Adrenal gland (tissue), 12 donors: ENCODE measurements around the gene TPX2. TPM values are rescaled to one million over a fixed set of nuclear protein-coding genes. Genes with fewer than 3 reads are reported as not detected.

Experiments
- DNase-seq, 7 donors: peaks; one replicate each; pipeline ENCODE4 v3.0.0-alpha.2; 2019 to 2020
- H3K27ac ChIP-seq, 5 donors: fragments of 200-600 bp; sonication (generic) in 4 of 5; 1 replicate in 3 of 5; 2 replicates in 2 of 5; pipeline versions ENCODE4 v1.5.1 to v1.8.0; 2016 to 2020; ENCODE audit warnings: mild to moderate bottlenecking in 1 of 5
- H3K27me3 ChIP-seq: fragments of 200-600 bp; 2 replicates; pipeline ENCODE4 v1.8.0; 2021
- H3K36me3 ChIP-seq, 2 donors: fragments of 200-600 bp; replicated peaks in 1 of 2; 1 replicate in 1 of 2; 2 replicates in 1 of 2; pipeline versions ENCODE4 v1.5.1 to v1.8.0; 2018 to 2022
- H3K4me1 ChIP-seq, 2 donors: fragments of 200-600 bp; replicated peaks in 1 of 2; 1 replicate in 1 of 2; 2 replicates in 1 of 2; pipeline versions ENCODE4 v1.5.1 to v1.8.0; 2018 to 2021
- H3K4me3 ChIP-seq, 4 donors: fragments of 200-600 bp; sonication (generic) in 3 of 4; one replicate each; pipeline ENCODE4 v1.5.1; 2016 to 2018
- H3K9me3 ChIP-seq, 3 donors: fragments of 200-600 bp; sonication (generic) in 1 of 3; replicated peaks in 1 of 3; 1 replicate in 2 of 3; 2 replicates in 1 of 3; pipeline versions ENCODE4 v1.5.1 to v1.8.0; 2016 to 2021
- CTCF ChIP-seq, 6 experiments: fragments of 450-650 bp in 4 of 6; fragments of 200-600 bp in 2 of 6; sonication (generic) in 1 of 6; IDR thresholded peaks; 1 replicate in 5 of 6; 2 replicates in 1 of 6; pipeline versions ENCODE4 v1.5.1 to v1.8.0; 2016 to 2021; ENCODE audit warnings: antibody characterized with exemption in 6 of 6, mild to moderate bottlenecking in 2 of 6, moderate library complexity in 1 of 6
- POLR2A ChIP-seq, 2 donors: fragments of 450-650 bp; IDR thresholded peaks; one replicate each; pipeline ENCODE4 v1.6.1; 2017; ENCODE audit warnings: antibody characterized with exemption in 2 of 2, mild to moderate bottlenecking in 2 of 2, moderate library complexity in 1 of 2
- WGBS, 4 donors: extraction: QIAGEN DNeasy Blood & Tissue Kit in 2 of 4; methylation state at CpG; one replicate each; pipeline versions ENCODE4 v1.1.5 to v1.1.7; 2013 to 2017; 5-methylcytosine and 5-hydroxymethylcytosine counted together
- intact Hi-C, 2 donors: fragments of 100-400 bp; cut with DNase I; formaldehyde crosslinking; loops; one replicate each; pipeline versions ENCODE4 v1.14.1 to v1.15.0; 2022 to 2023
- polyA plus RNA-seq, 3 donors: library from polyadenylated mRNA; stranded (reverse); fragments of 200-250 nt in 2 of 3; fragments of 350-450 nt in 1 of 3; fragmentation: Illumina TruSeq in 1 of 3; extraction: RNeasy Lipid Tissue Mini Kit (QIAGEN cat#74804) in 1 of 3; gene quantifications; one replicate each; pipeline ENCODE4 v1.2.3, GENCODE V29; 2013 to 2014
- total RNA-seq, 9 donors: library from RNA; depleted of rRNA in 4 of 9; stranded (reverse); fragments of >200 nt in 4 of 9; fragments of 120-200 nt in 1 of 9; fragmentation: NEBNext Ultra II Directional in 1 of 9; extraction: Animal tissue kit (Norgen Biotek cat#: 25700) in 1 of 9; gene quantifications; one replicate each; pipeline versions ENCODE4 v1.1.0 to v1.2.4, GENCODE V29; 2013 to 2023
- donor health status: healthy with polysubstance abuse.
- donor health status: Bipolar disorder and iron deficiency.
- donor health status: DM: yes; HTN: yes; CAD: no.
- donor health status: DM: no; HTN: no; CAD: no.
- donor health status: DM: no; HTN: no; CAD: no.
- donor health status: DM: yes; HTN: yes; CAD: no.

The TPX2 gene
- total and polyA plus RNA-seq, 12 donors, result 0.40 to 22.6 (median 2.5) TPM

GRCh38 chr20:31780839-31781238, 41.7 kb downstream of the TPX2 start:
- H3K4me1 ChIP-seq, result no peaks in the 10 kb centered on the region
- intact Hi-C loops, result no loop called here
- no peaks in the 10 kb centered on the region for H3K36me3 ChIP-seq

GRCh38 chr20:31781945-31782344, 42.9 kb downstream of the TPX2 start:
- H3K9me3 ChIP-seq, result no peaks in the 10 kb centered on the region
- no peaks in the 10 kb centered on the region for H3K27me3 ChIP-seq
- intact Hi-C loops, result no loop called here
- H3K36me3 ChIP-seq, result no peaks in the 10 kb centered on the region
- TF ChIP-seq POLR2A (IDR thresholded peaks at IDR 0.05) (no peak), CTCF (IDR thresholded peaks at IDR 0.05) (no peak)
- H3K27ac ChIP-seq, result no peak overlapping the region
- 97 to 100% (median 98%) methylated on average over 2 to 4 of the region's 4 CpGs for WGBS, 4 donors
- H3K4me1 ChIP-seq, result no peaks in the 10 kb centered on the region
- H3K4me3 ChIP-seq, result no peak overlapping the region
- no peak for DNase-seq

More at GRCh38 chr20:31780839-31781238, 41.7 kb downstream of the TPX2 start:
- H3K27me3 ChIP-seq, result no peaks in the 10 kb centered on the region
- 95 to 100% (median 98%) methylated on average over 2 of the region's 2 CpGs for WGBS, 4 donors
- no peak overlapping the region for H3K27ac ChIP-seq
- H3K4me3 ChIP-seq, result no peak overlapping the region
- TF ChIP-seq CTCF (IDR thresholded peaks at IDR 0.05), result no peak
- TF ChIP-seq POLR2A (IDR thresholded peaks at IDR 0.05), result no peak
- no peaks in the 10 kb centered on the region for H3K9me3 ChIP-seq
- DNase-seq, result no peak

- WGBS, 4 donors, result 97 to 99% (median 97%) methylated on average over 7 of the region's 7 CpGs
- H3K4me3 ChIP-seq, result no peak overlapping the region
- no peaks in the 10 kb centered on the region for H3K4me1 ChIP-seq
- no peak for DNase-seq
- H3K9me3 ChIP-seq, result no peaks in the 10 kb centered on the region
- TF ChIP-seq CTCF (IDR thresholded peaks at IDR 0.05), result no peak
- no peak for TF ChIP-seq POLR2A (IDR thresholded peaks at IDR 0.05)
- H3K27ac ChIP-seq, result no peak overlapping the region
- no peaks in the 10 kb centered on the region for H3K27me3 ChIP-seq
- intact Hi-C loops, result no loop called here
- H3K36me3 ChIP-seq, result no peaks in the 10 kb centered on the region
Observed at GRCh38 chr20:31784354-31785044, 45.4 kb downstream of the TPX2 start.

- Histone ChIP-seq H3K36me3 (no peaks in the 10 kb centered on the region), H3K27ac (no peak overlapping the region), H3K27me3 (no peaks in the 10 kb centered on the region), H3K4me3 (no peak overlapping the region), H3K4me1 (no peaks in the 10 kb centered on the region), H3K9me3 (no peaks in the 10 kb centered on the region)
- WGBS, 4 donors, result 91 to 95% (median 94%) methylated on average over 3 of the region's 3 CpGs
- TF ChIP-seq POLR2A (IDR thresholded peaks at IDR 0.05) (no peak), CTCF (IDR thresholded peaks at IDR 0.05) (no peak)
- no peak for DNase-seq
- intact Hi-C loops, result no loop called here
Observed at GRCh38 chr20:31785089-31785488, 46.0 kb downstream of the TPX2 start.
